Esophagus muscularis mucosa (tissue), 3 donors: Measurements from ENCODE around the gene ELOVL6.
"Not testable (repeated sequence)": the region's sequence is repeated elsewhere in the genome, so short reads cannot be mapped to it uniquely, and the experiment has no call there.

Experiments used
- POLR2A ChIP-seq: fragments of 450-650 bp; IDR thresholded peaks from one replicate; pipeline ENCODE4 v1.6.1; 2017; ENCODE audit warnings: antibody characterized with exemption, moderate library complexity, mild to moderate bottlenecking, low read depth
- POLR2AphosphoS5 ChIP-seq, 2 donors: sonication (generic); formaldehyde crosslinking; IDR thresholded peaks; one replicate each; pipeline ENCODE4 v1.6.1; 2017; ENCODE audit warnings: antibody characterized with exemption in 2 of 2
- TF ChIP-seq, protein P1 (sequence below), 3 experiments: fragments of 200-600 bp in 2 of 3; fragments of 450-650 bp in 1 of 3; sonication (generic) in 2 of 3; IDR thresholded peaks; one replicate each; pipeline ENCODE4 v1.5.1; 2017 to 2019; ENCODE audit warnings: antibody characterized with exemption in 3 of 3, mild to moderate bottlenecking in 2 of 3, moderate library complexity in 1 of 3

DNA sequence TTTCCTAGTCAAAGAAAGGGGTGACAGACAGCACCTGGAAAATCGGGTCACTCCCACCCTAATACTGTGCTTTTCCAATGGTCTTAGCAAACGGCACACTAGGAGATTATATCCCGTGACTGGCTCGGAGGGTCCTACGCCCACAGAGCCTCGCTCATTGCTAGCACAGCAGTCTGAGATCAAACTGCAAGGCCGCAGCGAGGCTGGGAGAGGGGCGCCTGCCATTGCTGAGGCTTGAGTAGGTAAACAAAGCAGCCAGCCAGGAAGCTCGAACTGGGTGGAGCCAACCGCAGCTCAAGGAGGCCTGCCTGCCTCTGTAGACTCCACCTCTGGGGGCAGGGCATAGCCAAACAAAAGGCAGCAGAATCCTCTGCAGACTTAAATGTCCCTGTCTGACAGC lies 121.6 kb downstream of the ELOVL6 start:
- TF ChIP-seq, protein P1, sequence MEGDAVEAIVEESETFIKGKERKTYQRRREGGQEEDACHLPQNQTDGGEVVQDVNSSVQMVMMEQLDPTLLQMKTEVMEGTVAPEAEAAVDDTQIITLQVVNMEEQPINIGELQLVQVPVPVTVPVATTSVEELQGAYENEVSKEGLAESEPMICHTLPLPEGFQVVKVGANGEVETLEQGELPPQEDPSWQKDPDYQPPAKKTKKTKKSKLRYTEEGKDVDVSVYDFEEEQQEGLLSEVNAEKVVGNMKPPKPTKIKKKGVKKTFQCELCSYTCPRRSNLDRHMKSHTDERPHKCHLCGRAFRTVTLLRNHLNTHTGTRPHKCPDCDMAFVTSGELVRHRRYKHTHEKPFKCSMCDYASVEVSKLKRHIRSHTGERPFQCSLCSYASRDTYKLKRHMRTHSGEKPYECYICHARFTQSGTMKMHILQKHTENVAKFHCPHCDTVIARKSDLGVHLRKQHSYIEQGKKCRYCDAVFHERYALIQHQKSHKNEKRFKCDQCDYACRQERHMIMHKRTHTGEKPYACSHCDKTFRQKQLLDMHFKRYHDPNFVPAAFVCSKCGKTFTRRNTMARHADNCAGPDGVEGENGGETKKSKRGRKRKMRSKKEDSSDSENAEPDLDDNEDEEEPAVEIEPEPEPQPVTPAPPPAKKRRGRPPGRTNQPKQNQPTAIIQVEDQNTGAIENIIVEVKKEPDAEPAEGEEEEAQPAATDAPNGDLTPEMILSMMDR (IDR thresholded peaks at IDR 0.05) = not testable (repeated sequence)
- not testable (repeated sequence) for TF ChIP-seq POLR2AphosphoS5 (IDR thresholded peaks at IDR 0.05); POLR2A
